HepG2 (cell line): ENCODE measurements around the gene APOC3. TPM values are rescaled to one million over a fixed set of nuclear protein-coding genes. Genes with fewer than 3 reads are reported as not detected.
A peak's percentile ranks its signal among the peaks of the same experiment; 100 is the strongest.

ENCODE experiments used
- BRF2 ChIP-seq: sonication (generic); formaldehyde crosslinking; IDR thresholded peaks from 2 replicates; pipeline ENCODE4 v1.8.1; 2022; ENCODE audit warnings: mild to moderate bottlenecking, missing genetic modification reagents
- KDM1A ChIP-seq: IDR thresholded peaks from 2 replicates; pipeline ENCODE4 v1.6.1; 2016; ENCODE audit warnings: missing compliant biosample characterization
- REST ChIP-seq, 2 experiments: IDR thresholded peaks; 2 replicates each; pipeline ENCODE4 v1.6.1; 2011 to 2012; ENCODE audit warnings: low read length in 2 of 2, borderline replicate concordance in 1 of 2, low read depth in 1 of 2, mild to moderate bottlenecking in 1 of 2, moderate library complexity in 1 of 2
- ZBTB44 ChIP-seq: sonication (generic); formaldehyde crosslinking; IDR thresholded peaks from 2 replicates; pipeline ENCODE4 v1.4.0; 2020; ENCODE audit warnings: missing genetic modification reagents
- ZFAT ChIP-seq: sonication (generic); formaldehyde crosslinking; conservative IDR thresholded peaks from 2 replicates; pipeline ENCODE4 v1.8.1; 2023; ENCODE audit warnings: missing genetic modification reagents, inconsistent platforms
- ZMYM4 ChIP-seq: sonication (generic); formaldehyde crosslinking; IDR thresholded peaks from 2 replicates; pipeline ENCODE4 v1.8.1; 2023; ENCODE audit warnings: mild to moderate bottlenecking, missing genetic modification reagents
- ZNF205 ChIP-seq: IDR thresholded peaks from 2 replicates; pipeline ENCODE4 v1.6.1; 2018; ENCODE audit warnings: missing biosample characterization, missing genetic modification reagents
- ZNF207 ChIP-seq: fragments of 450-650 bp; IDR thresholded peaks from 2 replicates; pipeline ENCODE4 v1.6.1; 2016; ENCODE audit warnings: antibody characterized with exemption, borderline replicate concordance
- ZNF333 ChIP-seq: sonication (generic); formaldehyde crosslinking; IDR thresholded peaks from 2 replicates; pipeline ENCODE4 v1.4.0; 2020; ENCODE audit warnings: mild to moderate bottlenecking, missing genetic modification reagents, borderline replicate concordance
- polyA plus RNA-seq, 8 experiments: library from polyadenylated mRNA; depleted of rRNA in 3 of 8; stranded (reverse) in 7 of 8; unstranded in 1 of 8; fragments of >200 nt; fragmentation: Illumina TruSeq in 4 of 8; extraction: Trizol in 4 of 8; gene quantifications; 2 replicates each; pipeline versions ENCODE4 v1.2.1 to v1.2.3, GENCODE V29; 2011 to 2016; ENCODE audit warnings: low read depth in 4 of 8, missing spikeins in 1 of 8, mixed read lengths in 1 of 8; ENCODE audit not compliant: insufficient read depth in 1 of 8
- total RNA-seq, 5 experiments: library from RNA; depleted of rRNA; stranded (reverse); fragments of >200 nt; fragmentation: Illumina TruSeq; extraction: Trizol; gene quantifications; 2 replicates each; pipeline ENCODE4 v1.2.3, GENCODE V29; 2016; ENCODE audit warnings: low read depth in 1 of 5

APOC3 gene
- total and polyA plus RNA-seq, 2 of the 13 experiments (the other 11 are each of a cell fraction or from before 2014, with no cell fraction given) = 314 to 687 TPM

- TF ChIP-seq BRF2 (CRISPR knock-in tag) = no peak
- no peak for TF ChIP-seq ZNF207
- no peak for TF ChIP-seq KDM1A
- TF ChIP-seq ZNF333 = no peak
- TF ChIP-seq ZNF205 (CRISPR knock-in tag) = peak; percentile 51; the same call in 1 of the 2 replicates
- TF ChIP-seq REST (IDR thresholded peaks at IDR 0.05; ENCODE audit: borderline replicate concordance in 1 of 2, low read depth in 1 of 2, low read length in 2 of 2) = no peak
- no peak for TF ChIP-seq ZFAT (CRISPR knock-in tag)
- no peak for TF ChIP-seq ZBTB44 (CRISPR knock-in tag)
- 0 out of 2 replicates have a peak, but pooled peaks have one; percentile 18 for TF ChIP-seq ZMYM4
- TF ChIP-seq, all 625 proteins: peak for 42
These were observed 6.5 kb upstream of the APOC3 start, which contains the start of gene APOA4 (continued) for GRCh38 chr11:116823031-116823843.
